Activated naive CD4-positive, alpha-beta T cell treated with Interleukin-2 at 50 U/mL for 16 hours (primary cell): ENCODE data around the gene ABCB11.
"Not testable (repeated sequence)": the region's sequence is repeated elsewhere in the genome, so short reads cannot be mapped to it uniquely, and the experiment has no call there.

Experiments
- DNase-seq: peaks from one replicate; pipeline ENCODE4 v3.0.0-alpha.2; 2020

ABCB11 gene

GRCh38 chr2:168969865-168970264 is 61.3 kb downstream of the ABCB11 start:
- DNase-seq, result no peak

GRCh38 chr2:168968342-168968741 is 62.8 kb downstream of the ABCB11 start:
- DNase-seq, result no peak

DNA sequence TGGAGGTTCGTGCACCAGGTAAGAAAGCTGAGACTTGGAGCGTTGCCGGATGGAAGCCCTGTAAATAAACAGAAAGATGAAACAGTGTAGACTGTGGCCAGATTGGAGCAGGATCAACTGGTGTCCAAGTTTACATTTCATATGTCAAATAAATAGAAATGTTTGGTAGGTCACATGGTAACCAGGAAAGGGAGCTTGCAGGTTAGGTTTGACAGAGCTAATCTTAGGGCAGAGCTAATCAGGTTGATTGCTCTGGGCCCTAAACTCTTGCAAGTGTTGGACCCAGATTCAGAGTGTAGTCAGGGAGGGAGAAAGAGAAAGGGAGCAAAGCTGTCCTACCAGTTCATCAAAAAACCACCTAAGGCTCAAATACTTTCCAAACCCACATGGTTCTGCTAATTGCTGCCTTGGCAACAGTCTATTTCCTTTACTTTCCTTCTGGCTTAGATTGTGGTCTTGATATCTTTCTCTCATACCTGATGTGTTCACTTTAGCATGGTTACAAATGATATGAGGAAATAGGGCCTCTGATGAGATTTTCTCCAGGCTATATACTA is 66.8 kb downstream of the ABCB11 start:
- no peak for DNase-seq

GRCh38 chr2:168962636-168963035 is 68.5 kb downstream of the ABCB11 start:
- no peak for DNase-seq

- DNase-seq, result peak; percentile 13
Measured at GRCh38 chr2:168961450-168962229, 69.5 kb downstream of the ABCB11 start.

- DNase-seq, result no peak
Measured at GRCh38 chr2:168956392-168956791, 74.7 kb downstream of the ABCB11 start.

GRCh38 chr2:168955321-168955720 is 75.8 kb downstream of the ABCB11 start:
- no peak for DNase-seq

DNA sequence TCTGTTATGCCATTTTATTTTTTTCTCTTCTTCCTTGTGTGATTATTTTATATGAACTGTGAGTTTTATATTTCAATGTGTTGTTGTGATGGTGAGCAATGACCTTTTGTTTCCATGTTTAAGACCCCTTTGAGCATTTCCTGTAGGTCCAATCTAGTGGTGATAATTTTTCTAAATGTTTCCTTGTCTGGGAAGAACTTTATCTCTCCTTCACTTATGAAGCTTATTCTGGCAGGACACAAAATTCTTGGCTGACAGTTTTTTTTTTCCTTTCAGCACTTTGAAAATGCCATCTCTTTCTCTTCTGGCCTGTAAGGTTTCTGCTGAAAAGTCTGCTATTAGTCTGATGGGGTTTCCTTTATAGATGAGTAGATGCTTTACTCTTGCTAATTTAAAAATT is 76.9 kb downstream of the ABCB11 start:
- DNase-seq, result no peak

GRCh38 chr2:168952424-168952823 is 78.7 kb downstream of the ABCB11 start:
- no peak for DNase-seq

- DNase-seq, result no peak
Measured at GRCh38 chr2:168951871-168952270, 79.3 kb downstream of the ABCB11 start.

GRCh38 chr2:168949324-168949723 is 81.8 kb downstream of the ABCB11 start:
- no peak for DNase-seq

- no peak for DNase-seq
Measured at GRCh38 chr2:168948621-168949212, 82.4 kb downstream of the ABCB11 start.

- no peak for DNase-seq
Measured at GRCh38 chr2:168945508-168945907, 85.6 kb downstream of the ABCB11 start.

- no peak for DNase-seq
Measured at GRCh38 chr2:168944065-168944464, 87.1 kb downstream of the ABCB11 start.

- no peak for DNase-seq
Measured at GRCh38 chr2:168941297-168941696, 89.8 kb downstream of the ABCB11 start.

GRCh38 chr2:168939918-168940317 is 91.2 kb downstream of the ABCB11 start:
- DNase-seq, result no peak

DNA sequence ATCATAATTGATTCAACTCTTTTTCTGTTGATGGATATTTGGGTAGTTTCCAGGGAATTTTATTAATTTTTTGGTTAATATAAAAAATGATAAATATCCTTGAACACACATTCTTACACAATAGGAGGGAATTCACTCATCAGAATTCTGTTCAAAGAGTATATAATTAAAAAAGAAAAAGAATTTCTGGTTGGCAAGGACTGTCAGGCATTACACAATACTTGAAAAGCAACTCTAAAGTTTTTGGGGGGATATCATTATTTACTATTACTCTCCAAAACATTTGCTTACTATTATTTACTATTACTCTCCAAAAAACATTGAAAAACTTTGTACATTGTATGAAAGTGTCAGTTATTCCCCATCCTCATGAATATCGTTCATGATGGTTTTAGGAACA is 92.1 kb downstream of the ABCB11 start:
- DNase-seq, result no peak

- no peak for DNase-seq
Measured at GRCh38 chr2:168935810-168936581, 95.1 kb downstream of the ABCB11 start.

DNA sequence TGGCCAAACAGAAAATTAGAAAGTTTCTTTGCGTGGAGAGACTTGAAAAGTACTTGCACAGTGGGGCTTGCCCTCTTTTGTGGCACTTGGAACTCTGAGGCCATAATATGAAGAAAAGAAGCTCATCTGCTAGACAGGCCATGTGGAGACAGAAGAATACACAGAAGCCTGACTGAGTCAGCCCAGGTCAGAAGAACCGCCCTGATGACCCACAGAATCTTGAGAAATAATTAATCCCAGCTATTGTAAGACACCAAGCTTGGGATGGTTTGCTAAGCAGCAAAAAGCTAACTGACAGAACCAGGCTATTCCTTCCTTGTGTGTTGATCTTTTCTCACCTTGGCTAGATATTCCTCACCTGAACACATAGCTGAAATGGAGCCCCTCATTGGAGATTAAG is 96.3 kb downstream of the ABCB11 start:
- DNase-seq, result no peak

DNA sequence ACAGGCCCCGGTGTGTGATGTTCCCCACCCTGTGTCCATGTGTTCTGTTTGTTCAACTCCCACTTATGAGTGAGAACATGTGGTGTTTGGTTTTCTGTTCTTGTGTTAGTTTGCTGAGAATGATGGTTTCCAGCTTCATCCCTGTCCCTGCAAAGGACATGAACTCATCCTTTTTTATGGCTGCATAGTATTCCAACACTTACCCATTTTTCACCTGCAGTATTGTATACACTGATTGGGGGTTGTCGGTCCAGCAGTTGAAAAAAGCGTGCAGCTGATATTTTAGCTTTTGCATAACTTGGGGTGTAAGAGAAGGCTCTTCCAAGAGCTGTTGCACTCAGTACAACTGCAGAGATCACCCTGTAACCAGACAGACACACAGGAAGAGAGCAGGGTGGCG is 99.0 kb downstream of the ABCB11 start:
- DNase-seq, result not testable (repeated sequence)

DNA sequence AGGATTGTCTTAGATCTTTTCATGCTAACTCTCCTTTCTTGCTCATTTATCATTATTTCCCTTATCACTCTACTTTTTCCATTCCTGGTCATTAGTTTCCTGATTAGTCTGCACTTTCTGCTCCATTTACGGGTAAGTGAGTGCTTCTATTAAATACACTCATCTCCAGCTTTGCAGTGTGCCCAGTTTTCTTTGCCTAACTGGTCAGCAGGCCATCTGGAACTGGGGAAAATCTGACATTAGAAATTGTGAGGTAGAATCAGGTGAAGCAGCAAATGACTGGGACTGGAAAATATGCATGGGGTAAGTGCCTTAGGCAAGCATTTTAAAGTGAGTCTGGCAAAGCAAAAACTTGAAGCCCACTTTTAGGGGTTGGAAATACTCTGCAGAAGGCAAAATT is 100.9 kb downstream of the ABCB11 start:
- no peak for DNase-seq

DNA sequence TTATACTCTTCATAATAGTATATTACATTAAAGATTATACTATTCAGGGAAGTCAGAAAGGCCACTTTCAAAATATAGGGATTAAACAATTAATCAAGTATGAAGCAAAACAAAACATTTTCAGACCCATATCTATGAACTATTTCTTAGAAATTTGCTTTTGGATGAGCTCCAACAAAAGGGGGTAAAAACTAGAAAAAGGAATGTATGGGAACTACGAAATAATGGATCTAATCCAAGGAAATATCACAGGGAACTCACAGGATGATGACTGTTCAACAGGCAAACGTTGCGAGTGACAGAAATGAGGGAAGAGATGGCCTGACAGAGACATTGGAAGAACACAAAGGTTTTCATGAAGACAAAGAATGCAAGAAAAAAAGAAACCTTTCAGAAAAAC is 102.1 kb downstream of the ABCB11 start:
- no peak for DNase-seq

- DNase-seq, result no peak
Measured at GRCh38 chr2:168928113-168928831, 102.9 kb downstream of the ABCB11 start.
